ENCODE measurements around the gene TTBK1. TPM values are rescaled to one million over a fixed set of nuclear protein-coding genes. Genes with fewer than 3 reads are reported as not detected.

TTBK1 gene
- total and polyA plus RNA-seq, 2 donors (not counting 1 experiment from before 2014, with no cell fraction given), result under 0.01 TPM; not detected in 1

DNA sequence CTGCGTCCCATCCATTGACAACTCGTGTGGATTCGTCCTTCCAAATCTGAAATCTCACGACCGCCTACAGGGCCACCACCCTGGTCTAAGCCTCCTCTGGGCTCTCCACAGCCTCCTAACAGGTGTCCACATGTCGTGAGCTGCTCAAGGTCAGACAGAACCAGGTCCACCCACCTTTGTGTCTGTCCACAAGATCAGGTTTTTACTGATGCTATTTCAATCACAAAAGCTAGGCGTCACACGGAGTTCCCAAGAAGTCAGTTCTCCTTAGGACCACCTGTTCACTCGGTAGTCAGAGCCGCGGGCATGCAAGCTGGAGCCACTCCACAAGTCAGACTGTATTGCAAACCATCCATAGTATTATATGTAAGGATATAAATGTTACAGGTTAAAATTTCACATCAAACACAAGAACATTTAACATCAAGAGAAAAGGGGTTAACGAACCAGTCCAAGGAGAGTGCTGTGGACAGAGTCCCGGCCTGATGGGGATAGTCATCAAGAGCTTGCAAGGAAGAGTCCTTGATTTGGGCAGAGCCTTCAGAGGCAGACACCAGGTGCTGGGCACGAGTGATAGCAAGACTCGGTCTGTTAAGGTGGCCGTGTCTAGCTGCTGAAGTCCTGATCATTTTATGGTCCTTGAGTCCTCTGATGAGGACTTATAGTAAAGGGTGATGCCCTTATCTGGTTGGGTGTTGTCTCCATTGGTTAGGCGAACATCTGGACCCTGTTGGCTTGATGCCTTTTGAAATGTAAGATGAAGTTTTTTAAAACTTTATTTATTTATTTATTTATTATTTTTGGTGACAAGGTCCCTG, 13.3 kb upstream of the TTBK1 start:
- TF ChIP-seq, protein P1, sequence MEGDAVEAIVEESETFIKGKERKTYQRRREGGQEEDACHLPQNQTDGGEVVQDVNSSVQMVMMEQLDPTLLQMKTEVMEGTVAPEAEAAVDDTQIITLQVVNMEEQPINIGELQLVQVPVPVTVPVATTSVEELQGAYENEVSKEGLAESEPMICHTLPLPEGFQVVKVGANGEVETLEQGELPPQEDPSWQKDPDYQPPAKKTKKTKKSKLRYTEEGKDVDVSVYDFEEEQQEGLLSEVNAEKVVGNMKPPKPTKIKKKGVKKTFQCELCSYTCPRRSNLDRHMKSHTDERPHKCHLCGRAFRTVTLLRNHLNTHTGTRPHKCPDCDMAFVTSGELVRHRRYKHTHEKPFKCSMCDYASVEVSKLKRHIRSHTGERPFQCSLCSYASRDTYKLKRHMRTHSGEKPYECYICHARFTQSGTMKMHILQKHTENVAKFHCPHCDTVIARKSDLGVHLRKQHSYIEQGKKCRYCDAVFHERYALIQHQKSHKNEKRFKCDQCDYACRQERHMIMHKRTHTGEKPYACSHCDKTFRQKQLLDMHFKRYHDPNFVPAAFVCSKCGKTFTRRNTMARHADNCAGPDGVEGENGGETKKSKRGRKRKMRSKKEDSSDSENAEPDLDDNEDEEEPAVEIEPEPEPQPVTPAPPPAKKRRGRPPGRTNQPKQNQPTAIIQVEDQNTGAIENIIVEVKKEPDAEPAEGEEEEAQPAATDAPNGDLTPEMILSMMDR (conservative IDR thresholded peaks at IDR 0.05 in 1 of 2, IDR thresholded peaks at IDR 0.05 in 1 of 2; ENCODE audit: low read depth in 1 of 2, low read length in 2 of 2), result no peak
- TF ChIP-seq EZH2 (IDR thresholded peaks at IDR 0.05; ENCODE audit: low read length, missing control alignments), result no peak
- H3K9me3 ChIP-seq (ENCODE audit: control insufficient read depth, insufficient read depth, low read depth, low read length), result no peaks in the 10 kb centered on the region
- H3K4me2 ChIP-seq (ENCODE audit: extremely low read depth, insufficient read depth, low read length), result peak overlapping the region; percentile 54
- DNase-seq (ENCODE audit: low read depth in 2 of 2), result no peak
- peaks cover 2% of the 10 kb centered on the region for H3K36me3 ChIP-seq (ENCODE audit: control insufficient read depth, insufficient read depth, low read length)
- no peaks in the 10 kb centered on the region for H4K20me1 ChIP-seq (ENCODE audit: control insufficient read depth, extremely low read depth, insufficient read depth, low read length)
- no peak overlapping the region for H3K9ac ChIP-seq (ENCODE audit: insufficient read depth, low read length)
- peak overlapping the region; percentile 89 for H2AFZ ChIP-seq (ENCODE audit: low read length)
- H3K27ac ChIP-seq (ENCODE audit: insufficient read depth, low read length), result no peak overlapping the region
- peaks cover 2% of the 10 kb centered on the region for H3K4me1 ChIP-seq (ENCODE audit: control insufficient read depth, extremely low read depth, insufficient read depth, low read length)
- H3K4me3 ChIP-seq (replicated peaks in 1 of 4; ENCODE audit: control extremely low read depth in 1 of 4, insufficient read depth in 1 of 4, low read depth in 3 of 4, low read length in 4 of 4), result peak overlapping the region in 2 of 4 experiments; percentile 60 to 63
- peaks cover 7% of the 10 kb centered on the region for H3K27me3 ChIP-seq (ENCODE audit: control insufficient read depth, insufficient read depth, low read length)
- no peaks in the 10 kb centered on the region for H3K79me2 ChIP-seq (ENCODE audit: control insufficient read depth, insufficient read depth, low read length)

DNA sequence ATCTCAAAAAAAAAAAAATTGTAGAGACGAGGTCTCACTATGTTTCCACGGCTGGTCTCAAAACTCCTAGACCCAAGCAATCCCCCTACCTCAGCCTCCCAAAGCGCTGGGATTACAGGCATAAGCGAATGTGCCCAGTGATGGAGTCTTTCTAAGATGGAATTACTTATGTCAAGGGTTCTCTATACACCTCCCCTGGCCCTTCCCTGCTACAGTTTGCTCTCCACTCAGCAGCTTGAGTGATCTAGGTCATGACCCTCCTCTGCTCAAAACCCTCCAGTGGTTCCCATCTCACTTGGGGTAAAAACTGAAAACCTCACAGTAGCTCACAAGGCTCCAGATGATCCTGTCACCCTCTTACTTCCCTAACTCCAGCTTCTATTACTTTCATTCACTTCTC, 12.2 kb upstream of the TTBK1 start:
- TF ChIP-seq, protein P1 (conservative IDR thresholded peaks at IDR 0.05 in 1 of 2, IDR thresholded peaks at IDR 0.05 in 1 of 2; ENCODE audit: low read depth in 1 of 2, low read length in 2 of 2), result no peak
- no peak for TF ChIP-seq EZH2 (IDR thresholded peaks at IDR 0.05; ENCODE audit: low read length, missing control alignments)
- H3K36me3 ChIP-seq (ENCODE audit: control insufficient read depth, insufficient read depth, low read length), result peaks cover 2% of the 10 kb centered on the region
- H3K4me3 ChIP-seq (replicated peaks in 1 of 4; ENCODE audit: control extremely low read depth in 1 of 4, insufficient read depth in 1 of 4, low read depth in 3 of 4, low read length in 4 of 4), result no peak overlapping the region
- H4K20me1 ChIP-seq (ENCODE audit: control insufficient read depth, extremely low read depth, insufficient read depth, low read length), result no peaks in the 10 kb centered on the region
- H3K4me2 ChIP-seq (ENCODE audit: extremely low read depth, insufficient read depth, low read length), result no peak overlapping the region
- H2AFZ ChIP-seq (ENCODE audit: low read length), result no peak overlapping the region
- H3K9ac ChIP-seq (ENCODE audit: insufficient read depth, low read length), result no peak overlapping the region
- peaks cover 7% of the 10 kb centered on the region for H3K27me3 ChIP-seq (ENCODE audit: control insufficient read depth, insufficient read depth, low read length)
- H3K27ac ChIP-seq (ENCODE audit: insufficient read depth, low read length), result no peak overlapping the region
- no peaks in the 10 kb centered on the region for H3K79me2 ChIP-seq (ENCODE audit: control insufficient read depth, insufficient read depth, low read length)
- peaks cover 2% of the 10 kb centered on the region for H3K4me1 ChIP-seq (ENCODE audit: control insufficient read depth, extremely low read depth, insufficient read depth, low read length)
- H3K9me3 ChIP-seq (ENCODE audit: control insufficient read depth, insufficient read depth, low read depth, low read length), result no peaks in the 10 kb centered on the region
- no peak for DNase-seq (ENCODE audit: low read depth in 2 of 2)

DNA sequence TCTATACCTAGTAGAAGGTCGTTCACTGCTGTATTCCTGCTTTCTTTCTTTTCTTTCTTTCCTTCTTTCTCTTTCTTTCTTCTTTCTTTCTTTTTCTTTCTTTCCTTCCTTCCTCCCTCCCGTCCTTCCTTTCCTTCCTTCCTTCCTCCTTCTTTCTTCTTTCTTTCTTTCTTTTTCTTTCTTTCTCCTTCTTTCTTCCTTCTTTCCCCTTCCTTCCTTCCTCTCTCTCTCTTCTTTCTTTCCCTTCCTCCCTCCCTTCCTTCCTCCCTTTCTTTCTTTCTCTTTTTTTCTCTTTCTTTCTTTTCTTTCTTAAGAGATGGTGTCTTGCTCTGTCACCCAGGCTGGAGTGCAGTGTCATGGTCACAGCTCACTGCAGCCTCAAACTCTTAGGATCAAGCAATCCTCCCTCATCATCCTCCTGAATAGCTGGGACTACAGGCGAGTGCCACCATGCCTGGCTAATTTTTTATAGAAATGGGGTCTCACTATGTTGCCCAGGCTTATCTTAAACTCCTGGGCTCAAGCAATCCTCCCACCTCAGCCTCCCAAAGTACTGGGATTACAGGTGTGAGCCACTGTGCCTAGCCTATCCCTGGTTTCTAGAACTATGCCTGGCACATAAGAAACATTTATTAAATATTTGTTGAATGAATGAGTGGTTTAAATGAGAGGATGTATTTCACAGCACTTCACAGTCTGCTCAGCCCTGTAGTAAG, 11.4 kb upstream of the TTBK1 start:
- peaks cover 7% of the 10 kb centered on the region for H3K27me3 ChIP-seq (ENCODE audit: control insufficient read depth, insufficient read depth, low read length)
- TF ChIP-seq, protein P1 (conservative IDR thresholded peaks at IDR 0.05 in 1 of 2, IDR thresholded peaks at IDR 0.05 in 1 of 2; ENCODE audit: low read depth in 1 of 2, low read length in 2 of 2), result no peak
- no peak for TF ChIP-seq EZH2 (IDR thresholded peaks at IDR 0.05; ENCODE audit: low read length, missing control alignments)
- H3K27ac ChIP-seq (ENCODE audit: insufficient read depth, low read length), result no peak overlapping the region
- H3K9ac ChIP-seq (ENCODE audit: insufficient read depth, low read length), result no peak overlapping the region
- H3K79me2 ChIP-seq (ENCODE audit: control insufficient read depth, insufficient read depth, low read length), result no peaks in the 10 kb centered on the region
- no peaks in the 10 kb centered on the region for H3K9me3 ChIP-seq (ENCODE audit: control insufficient read depth, insufficient read depth, low read depth, low read length)
- no peak overlapping the region for H3K4me2 ChIP-seq (ENCODE audit: extremely low read depth, insufficient read depth, low read length)
- H3K4me3 ChIP-seq (replicated peaks in 1 of 4; ENCODE audit: control extremely low read depth in 1 of 4, insufficient read depth in 1 of 4, low read depth in 3 of 4, low read length in 4 of 4), result no peak overlapping the region
- no peaks in the 10 kb centered on the region for H3K36me3 ChIP-seq (ENCODE audit: control insufficient read depth, insufficient read depth, low read length)
- no peaks in the 10 kb centered on the region for H4K20me1 ChIP-seq (ENCODE audit: control insufficient read depth, extremely low read depth, insufficient read depth, low read length)
- no peak for DNase-seq (ENCODE audit: low read depth in 2 of 2)
- peaks cover 2% of the 10 kb centered on the region for H3K4me1 ChIP-seq (ENCODE audit: control insufficient read depth, extremely low read depth, insufficient read depth, low read length)
- H2AFZ ChIP-seq (ENCODE audit: low read length), result no peak overlapping the region

All from fibroblast of lung (primary cell).